Panc1 (cell line): ENCODE data around the gene PRKCZ. TPM values are rescaled to one million over a fixed set of nuclear protein-coding genes. Genes with fewer than 3 reads are reported as not detected.
A peak's percentile ranks its signal among the peaks of the same experiment; 100 is the strongest.

Experiments
- ATAC-seq: fragments of 200-7000 bp; cut with Tn5 transposase; 2 replicates; pipeline ENCODE4 v1.9.1; 2020; ENCODE audit warnings: mild to moderate bottlenecking, moderate library complexity
- BruUV-seq: library from RNA; stranded (reverse); fragments of 400-500 nt; replicated peaks from 2 replicates; lab custom pipeline; 2021; lab: Mats Ljungman, UMichigan
- CTCF ChIA-PET: fragments of 300-600 bp; sonication (Branson Sonifier 250); formaldehyde crosslinking; loops from one replicate; lab custom pipeline; 2022; ENCODE audit warnings: antibody characterized with exemption; lab: Charles Lee
- POLR2A ChIA-PET: fragments of 300-600 bp; sonication (Branson Sonifier 250); formaldehyde crosslinking; loops from one replicate; lab custom pipeline; 2022; ENCODE audit warnings: antibody characterized with exemption; lab: Charles Lee
- DNase-seq: peaks from one replicate; pipeline ENCODE4 v3.0.0-alpha.2; 2010; ENCODE audit warnings: low read depth, low spot score
- H3K27ac ChIP-seq: 2 replicates; pipeline ENCODE4 v1.5.1; 2011; ENCODE audit warnings: mild to moderate bottlenecking, low read length, inconsistent platforms
- H3K27me3 ChIP-seq: fragments of 200-500 bp; sonication (Bioruptor generic); 2 replicates; pipeline ENCODE4 v1.6.0; 2014; ENCODE audit warnings: low read length, inconsistent platforms; ENCODE audit not compliant: control insufficient read depth, insufficient read depth
- H3K36me3 ChIP-seq: fragments of 200-500 bp; sonication (Bioruptor generic); 2 replicates; pipeline ENCODE4 v1.5.1; 2014; ENCODE audit warnings: inconsistent platforms, mild to moderate bottlenecking, low read length, moderate library complexity; ENCODE audit not compliant: control insufficient read depth, insufficient read depth
- H3K4me1 ChIP-seq: 2 replicates; pipeline ENCODE4 v1.5.1; 2011; ENCODE audit warnings: inconsistent platforms, mild to moderate bottlenecking, low read length, moderate library complexity; ENCODE audit not compliant: control insufficient read depth, insufficient read depth
- H3K4me3 ChIP-seq, 2 experiments: 2 replicates each; pipeline ENCODE4 v1.5.1; 2011 to 2012; ENCODE audit warnings: low read depth in 2 of 2, low read length in 2 of 2, mild to moderate bottlenecking in 2 of 2, inconsistent platforms in 1 of 2, moderate library complexity in 1 of 2
- H3K9me3 ChIP-seq: fragments of 200-500 bp; sonication (Bioruptor generic); 2 replicates; pipeline ENCODE4 v1.5.1; 2014; ENCODE audit warnings: low read depth, mild to moderate bottlenecking, inconsistent platforms, low read length, moderate library complexity; ENCODE audit not compliant: control insufficient read depth, insufficient read depth
- CTCF ChIP-seq: fragments of 450-650 bp; IDR thresholded peaks from 2 replicates; pipeline ENCODE4 v1.5.1; 2017; ENCODE audit warnings: mild to moderate bottlenecking
- POLR2AphosphoS5 ChIP-seq: IDR thresholded peaks from 2 replicates; pipeline ENCODE4 v1.6.1; 2012; ENCODE audit warnings: mild to moderate bottlenecking, low read depth, low read length, moderate library complexity
- REST ChIP-seq, 2 experiments: IDR thresholded peaks; 2 replicates each; pipeline ENCODE4 v1.6.1; 2011 to 2012; ENCODE audit warnings: low read depth in 2 of 2, control low read depth in 1 of 2, low read length in 1 of 2, mild to moderate bottlenecking in 1 of 2, moderate library complexity in 1 of 2; ENCODE audit not compliant: insufficient read depth in 1 of 2
- SIN3A ChIP-seq: IDR thresholded peaks from 2 replicates; pipeline ENCODE4 v1.6.1; 2012; ENCODE audit warnings: low read depth, mild to moderate bottlenecking, low read length, moderate library complexity, borderline replicate concordance; ENCODE audit not compliant: insufficient read depth
- TCF7L2 ChIP-seq: IDR thresholded peaks from 2 replicates; pipeline ENCODE4 v1.6.1; 2011; ENCODE audit warnings: mild to moderate bottlenecking, low read depth, low read length, inconsistent platforms
- in situ Hi-C: cut with HindIII; loops from 2 replicates; pipeline ENCODE4 v1.10.0; 2016; ENCODE audit warnings: low sequenced_read_pairs, low pct_unique_long_range_greater_than_20kb
- intact Hi-C: fragments of 100-400 bp; cut with micrococcal nuclease; formaldehyde crosslinking; loops from one replicate; pipeline ENCODE4 v1.10.0; 2022; ENCODE audit not compliant: unreplicated experiment
- total RNA-seq: library from RNA; stranded (reverse); gene quantifications from one replicate; pipeline ENCODE4 v1.2.1, GENCODE V29; 2021; ENCODE audit not compliant: unreplicated experiment

PRKCZ gene
- total RNA-seq, 1 experiment from 2014 or later, result 26.7 TPM

- peaks cover 37% of the 10 kb centered on the region for H3K4me1 ChIP-seq
- CTCF ChIA-PET, result no interaction called here
- no peak for ATAC-seq
- BruUV-seq, result no TSS peak
- H3K9me3 ChIP-seq, result no peaks in the 10 kb centered on the region
- intact Hi-C loops (loop anchor here (10.0 kb wide), 1 partner anchor 122 kb away; no protein-coding TSS in a partner anchor), in situ Hi-C loops (loop anchor here (10.0 kb wide), 1 partner anchor 202 kb away; the partner anchor contains the start of genes MORN1 and RER1)
- no peaks in the 10 kb centered on the region for H3K27me3 ChIP-seq
- no peaks in the 10 kb centered on the region; the same call in 1 of the 2 replicates for H3K36me3 ChIP-seq
- TF ChIP-seq REST (IDR thresholded peaks at IDR 0.05; ENCODE audit: insufficient read depth in 1 of 2, low read depth in 2 of 2, low read length in 1 of 2), result no peak
- H3K4me3 ChIP-seq, result peak overlapping the region in 1 of 2 experiments; percentile 71; a peak in 3 of 4 replicates
- peak overlapping the region; percentile 90 for H3K27ac ChIP-seq
- POLR2A ChIA-PET, result no interaction called here
- DNase-seq, result no peak
Observed at GRCh38 chr1:2192031-2192995, 142.1 kb downstream of the PRKCZ start.

- no TSS peak for BruUV-seq
- Histone ChIP-seq H3K27me3 (no peaks in the 10 kb centered on the region), H3K9me3 (no peaks in the 10 kb centered on the region), H3K4me1 (peaks cover 41% of the 10 kb centered on the region), H3K27ac (peak overlapping the region; percentile 90), H3K36me3 (no peaks in the 10 kb centered on the region; the same call in 1 of the 2 replicates), H3K4me3 (peak overlapping the region; percentile 63 to 71)
- intact Hi-C loops, result loop anchor here (2.0 to 10.0 kb wide), 2 partner anchors 121 to 187 kb away; no protein-coding TSS in a partner anchor
- ChIA-PET CTCF (interaction anchor here (1.2 kb wide), 1 partner anchor 35 kb away, joined by 5 read pairs; no protein-coding TSS in a partner anchor), POLR2A (no interaction called here)
- ATAC-seq (no peak), DNase-seq (no peak)
- in situ Hi-C loops, result loop anchor here (10.0 kb wide), 1 partner anchor 201 kb away; the partner anchor contains the start of genes MORN1 and RER1
- no peak for TF ChIP-seq TCF7L2
- no peak for TF ChIP-seq CTCF
- TF ChIP-seq POLR2AphosphoS5, result no peak
- no peak for TF ChIP-seq REST (IDR thresholded peaks at IDR 0.05; ENCODE audit: insufficient read depth in 1 of 2, low read depth in 2 of 2, low read length in 1 of 2)
- no peak for TF ChIP-seq SIN3A
Observed at GRCh38 chr1:2193514-2194281, 143.5 kb downstream of the PRKCZ start.
